Natural killer cell (primary cell): ENCODE data around the gene ZNF536. TPM values are rescaled to one million over a fixed set of nuclear protein-coding genes. Genes with fewer than 3 reads are reported as not detected.

Experiments
- ATAC-seq, 3 donors: fragments of 150-1000 bp in 2 of 3; fragments of 200-7000 bp in 1 of 3; cut with Tn5 transposase; 1 replicate in 1 of 3; 2 replicates in 2 of 3; pipeline ENCODE4 v1.10.0; 2021; ENCODE audit warnings: mild to moderate bottlenecking in 2 of 3, moderate library complexity in 2 of 3
- DNase-seq, 2 donors: peaks; one replicate each; pipeline versions ENCODE4 v3.0.0 to v3.0.0-alpha.2; 2013 to 2021; ENCODE audit warnings: mixed read lengths in 1 of 2
- H3K27ac ChIP-seq: one replicate; pipeline ENCODE4 v1.5.1; 2013; ENCODE audit warnings: mild to moderate bottlenecking, low read length
- H3K27me3 ChIP-seq: one replicate; pipeline ENCODE4 v1.6.1; 2013; ENCODE audit warnings: low read length; ENCODE audit not compliant: control insufficient read depth, insufficient read depth
- H3K36me3 ChIP-seq: one replicate; pipeline ENCODE4 v1.6.1; 2013; ENCODE audit warnings: low read length; ENCODE audit not compliant: control insufficient read depth, insufficient read depth
- H3K4me1 ChIP-seq: one replicate; pipeline ENCODE4 v1.6.1; 2013; ENCODE audit warnings: low read length; ENCODE audit not compliant: control insufficient read depth, insufficient read depth
- H3K4me3 ChIP-seq: one replicate; pipeline ENCODE4 v1.5.1; 2013; ENCODE audit warnings: low read length
- H3K9me3 ChIP-seq: one replicate; pipeline ENCODE4 v1.6.1; 2013; ENCODE audit warnings: low read length; ENCODE audit not compliant: control insufficient read depth, insufficient read depth
- H3K27ac Mint-ChIP-seq, 2 donors: one replicate each; pipeline ENCODE4 v1.8.0; 2022; ENCODE audit warnings: mild to moderate bottlenecking in 2 of 2, mixed read lengths in 2 of 2, moderate library complexity in 1 of 2
- H3K27me3 Mint-ChIP-seq, 2 donors: one replicate each; pipeline ENCODE4 v1.8.0; 2022; ENCODE audit warnings: low read depth in 2 of 2, mixed read lengths in 2 of 2
- H3K36me3 Mint-ChIP-seq: one replicate; pipeline ENCODE4 v1.8.0; 2022; ENCODE audit warnings: mixed read lengths
- H3K4me1 Mint-ChIP-seq, 2 donors: one replicate each; pipeline ENCODE4 v1.8.0; 2022; ENCODE audit warnings: mixed read lengths in 2 of 2
- H3K4me3 Mint-ChIP-seq: one replicate; pipeline ENCODE4 v1.8.0; 2022; ENCODE audit warnings: mild to moderate bottlenecking, moderate library complexity, mixed read lengths
- H3K9me3 Mint-ChIP-seq, 2 donors: one replicate each; pipeline ENCODE4 v1.8.0; 2022; ENCODE audit warnings: mixed read lengths in 2 of 2
- CTCF ChIP-seq: fragments of 200-600 bp; IDR thresholded peaks from one replicate; pipeline ENCODE4 v1.8.0; 2022; ENCODE audit warnings: antibody characterized with exemption
- WGBS: methylation state at CpG from one replicate; pipeline ENCODE4 v1.1.7; 2013; ENCODE audit warnings: missing lambda C conversion rate; ENCODE audit not compliant: insufficient coverage; 5-methylcytosine and 5-hydroxymethylcytosine counted together
- intact Hi-C: fragments of 100-400 bp; cut with micrococcal nuclease; formaldehyde crosslinking; loops from one replicate; pipeline ENCODE4 v1.14.2; 2022
- total RNA-seq, 4 donors: library from RNA; stranded (reverse); fragments of 120-200 nt in 1 of 4; gene quantifications; one replicate each; pipeline versions ENCODE4 v1.2.3 to v1.2.4, GENCODE V29; 2013 to 2022

Gene ZNF536
- total RNA-seq, 3 donors from 2014 or later (not counting 1 experiment from before 2014, with no cell fraction given), result not detected

DNA sequence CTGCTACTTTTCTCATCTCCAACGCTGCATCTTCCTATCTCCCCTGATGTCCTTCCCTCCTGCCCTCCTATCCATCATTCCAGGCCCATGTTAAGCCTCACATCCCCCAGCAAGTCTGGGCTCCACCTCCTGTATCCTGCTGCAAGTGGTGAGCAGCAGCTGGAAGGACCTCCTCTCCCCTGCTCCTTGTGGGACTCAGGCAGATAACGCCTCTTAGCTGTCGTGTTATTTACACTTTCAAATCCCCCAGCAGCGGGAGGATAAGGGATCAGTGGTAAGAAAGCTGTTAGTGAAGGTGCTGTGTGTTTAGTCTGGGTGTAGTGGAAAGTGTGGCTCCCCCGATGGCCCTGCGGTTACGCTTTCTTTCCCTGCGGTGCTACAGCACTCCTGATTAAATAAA lies 211.9 kb downstream of the ZNF536 start:
- no peak for ATAC-seq
- no peak for TF ChIP-seq CTCF
- WGBS, result 48% methylated on average over 6 of the region's 8 CpGs

DNA sequence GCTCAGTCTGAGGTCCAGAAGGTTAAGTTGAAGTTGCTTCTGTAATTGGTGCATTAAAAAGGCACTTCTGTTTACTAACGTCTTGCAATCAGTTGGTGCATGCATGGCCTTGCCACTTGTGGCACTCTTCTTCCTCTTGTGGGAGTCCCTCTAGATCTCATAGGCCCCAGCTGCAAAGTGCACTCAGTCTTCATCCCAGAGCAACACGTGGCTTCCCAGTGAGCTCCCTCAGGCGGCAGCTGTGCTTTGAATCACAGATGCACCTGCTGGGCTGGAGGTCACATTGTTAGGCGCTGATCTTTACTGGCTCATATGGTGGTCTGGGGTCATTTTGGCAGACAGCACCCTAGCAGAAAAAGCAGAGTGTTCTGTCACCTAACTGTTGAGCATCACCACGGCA lies 215.7 kb downstream of the ZNF536 start:
- no peaks in the 10 kb centered on the region for H3K4me1 ChIP-seq
- H3K9me3 ChIP-seq, result no peaks in the 10 kb centered on the region
- H3K27ac ChIP-seq, result no peak overlapping the region
- no peak for ATAC-seq
- Mint-ChIP-seq H3K27ac (no peak overlapping the region), H3K36me3 (no peaks in the 10 kb centered on the region), H3K4me3 (no peak overlapping the region), H3K27me3 (peaks cover 3 to 20% of the 10 kb centered on the region in 2 donors), H3K9me3 (no peaks in the 10 kb centered on the region), H3K4me1 (no peaks in the 10 kb centered on the region)
- intact Hi-C loops, result no loop called here
- DNase-seq, result no peak
- no peak for TF ChIP-seq CTCF
- no peaks in the 10 kb centered on the region for H3K36me3 ChIP-seq
- no peaks in the 10 kb centered on the region for H3K27me3 ChIP-seq
- H3K4me3 ChIP-seq, result no peak overlapping the region
- 60% methylated on average over 5 of the region's 5 CpGs for WGBS

More for the DNA sequence above, 211.9 kb downstream of the ZNF536 start:
- no peaks in the 10 kb centered on the region for H3K36me3 ChIP-seq
- DNase-seq, result no peak
- H3K27ac ChIP-seq, result no peak overlapping the region
- Mint-ChIP-seq H3K9me3 (no peaks in the 10 kb centered on the region), H3K27ac (no peak overlapping the region), H3K4me3 (no peak overlapping the region), H3K36me3 (no peaks in the 10 kb centered on the region), H3K27me3 (peaks cover 3 to 20% of the 10 kb centered on the region in 2 donors), H3K4me1 (no peaks in the 10 kb centered on the region)
- intact Hi-C loops, result no loop called here
- H3K4me1 ChIP-seq, result no peaks in the 10 kb centered on the region
- no peaks in the 10 kb centered on the region for H3K27me3 ChIP-seq
- no peaks in the 10 kb centered on the region for H3K9me3 ChIP-seq
- no peak overlapping the region for H3K4me3 ChIP-seq

- no peaks in the 10 kb centered on the region for H3K4me1 Mint-ChIP-seq
- Histone ChIP-seq H3K9me3 (no peaks in the 10 kb centered on the region), H3K27ac (no peak overlapping the region), H3K4me3 (no peak overlapping the region), H3K27me3 (no peaks in the 10 kb centered on the region), H3K4me1 (no peaks in the 10 kb centered on the region), H3K36me3 (no peaks in the 10 kb centered on the region)
- no peak overlapping the region for H3K27ac Mint-ChIP-seq
- no peaks in the 10 kb centered on the region for H3K9me3 Mint-ChIP-seq
- 69% methylated on average over 1 of the region's 1 CpG for WGBS
- intact Hi-C loops, result no loop called here
- DNase-seq (no peak), ATAC-seq (no peak)
- no peaks in the 10 kb centered on the region for H3K36me3 Mint-ChIP-seq
- no peak overlapping the region for H3K4me3 Mint-ChIP-seq
- peaks cover 3 to 10% of the 10 kb centered on the region in 2 donors for H3K27me3 Mint-ChIP-seq
- no peak for TF ChIP-seq CTCF
These were observed 218.5 kb downstream of the ZNF536 start for GRCh38 chr19:30590596-30591229.

DNA sequence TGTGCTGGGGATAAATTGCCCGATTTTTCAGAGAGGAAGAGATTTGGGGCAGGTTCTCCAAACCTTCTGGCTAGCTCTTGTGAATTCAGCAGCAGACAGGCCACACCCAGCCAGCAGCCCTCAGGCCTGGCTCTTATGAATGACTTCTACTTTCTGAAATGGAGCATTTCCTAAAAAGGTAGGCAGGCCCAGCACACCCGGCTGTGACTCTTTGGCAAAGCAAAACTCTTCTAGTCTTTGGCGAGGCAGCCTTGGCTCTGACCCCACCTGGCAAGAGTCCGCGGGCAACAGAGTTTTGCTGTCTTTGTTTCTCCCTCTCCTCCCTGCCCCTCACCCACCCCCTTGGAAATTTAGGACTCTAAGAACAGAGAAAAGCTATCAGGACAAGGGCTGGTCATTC lies 221.2 kb downstream of the ZNF536 start:
- no peak overlapping the region for H3K27ac Mint-ChIP-seq
- Histone ChIP-seq H3K4me3 (no peak overlapping the region), H3K27me3 (no peaks in the 10 kb centered on the region), H3K4me1 (no peaks in the 10 kb centered on the region), H3K9me3 (no peaks in the 10 kb centered on the region), H3K27ac (no peak overlapping the region), H3K36me3 (no peaks in the 10 kb centered on the region)
- no peak for TF ChIP-seq CTCF
- no peaks in the 10 kb centered on the region for H3K9me3 Mint-ChIP-seq
- WGBS, result 83% methylated on average over 5 of the region's 5 CpGs
- no peaks in the 10 kb centered on the region for H3K36me3 Mint-ChIP-seq
- no peak overlapping the region for H3K4me3 Mint-ChIP-seq
- DNase-seq, result no peak
- ATAC-seq, result no peak
- H3K4me1 Mint-ChIP-seq, result no peaks in the 10 kb centered on the region
- H3K27me3 Mint-ChIP-seq, result no peaks in the 10 kb centered on the region
- intact Hi-C loops, result no loop called here
